ENCODE measurements around the gene PAIP1. TPM values are rescaled to one million over a fixed set of nuclear protein-coding genes. Genes with fewer than 3 reads are reported as not detected.

Gene PAIP1
- polyA plus RNA-seq, 3 donors: 31.4 to 49.2 (median 41.0) TPM

GRCh38 chr5:43592363-43592762 lies 35.5 kb upstream of the PAIP1 start:
- peak in 1 of 3 donors; percentile 10 for DNase-seq
- peaks cover 0 to 2% (median 0%) of the 10 kb centered on the region in 3 donors for H3K27me3 Mint-ChIP-seq (ENCODE audit: low read depth in 3 of 3)

GRCh38 chr5:43590700-43591099 lies 33.8 kb upstream of the PAIP1 start:
- no peak for TF ChIP-seq CTCF (IDR thresholded peaks at IDR 0.05)
- H3K27ac Mint-ChIP-seq: no peak overlapping the region
- H3K9ac ChIP-seq (ENCODE audit: insufficient read depth, low read length, poor library complexity, severe bottlenecking): no peak overlapping the region
- no peaks in the 10 kb centered on the region for H3K36me3 ChIP-seq (replicated peaks in 1 of 2; ENCODE audit: control insufficient read depth in 1 of 2, insufficient read depth in 2 of 2, low read length in 2 of 2)
- H3K4me3 ChIP-seq (replicated peaks in 1 of 3; ENCODE audit: low read depth in 2 of 3, low read length in 3 of 3): no peak overlapping the region
- peaks cover 2 to 9% of the 10 kb centered on the region in 2 donors for H3K36me3 Mint-ChIP-seq
- H3K4me3 Mint-ChIP-seq: no peak overlapping the region
- H3K4me2 ChIP-seq (replicated peaks; ENCODE audit: extremely low read depth, low read length, poor library complexity, severe bottlenecking): no peak overlapping the region
- H3K27me3 ChIP-seq (ENCODE audit: control insufficient read depth in 2 of 2, insufficient read depth in 2 of 2, low read length in 2 of 2): no peaks in the 10 kb centered on the region
- intact Hi-C loops (cut with micrococcal nuclease): no loop called here
- H2AFZ ChIP-seq (ENCODE audit: insufficient read depth, low read depth, low read length, poor library complexity, severe bottlenecking): no peak overlapping the region
- H3K4me1 ChIP-seq (ENCODE audit: control insufficient read depth in 1 of 2, insufficient read depth in 2 of 2, low read length in 2 of 2): peaks cover 13 to 16% of the 10 kb centered on the region in 2 donors
- H3K9me3 ChIP-seq (replicated peaks in 1 of 2; ENCODE audit: control insufficient read depth in 1 of 2, insufficient read depth in 1 of 2, low read length in 2 of 2): no peaks in the 10 kb centered on the region
- H3K79me2 ChIP-seq (ENCODE audit: insufficient read depth, low read length): no peaks in the 10 kb centered on the region
- H4K20me1 ChIP-seq (ENCODE audit: insufficient read depth, low read length): no peaks in the 10 kb centered on the region
- peaks cover 0 to 2% (median 0%) of the 10 kb centered on the region in 3 donors for H3K27me3 Mint-ChIP-seq (ENCODE audit: low read depth in 3 of 3)
- DNase-seq: no peak
- H3K9me3 Mint-ChIP-seq: peaks cover 0 to 3% (median 0%) of the 10 kb centered on the region in 7 donors
- H3K27ac ChIP-seq (ENCODE audit: low read depth in 1 of 2, low read length in 2 of 2): no peak overlapping the region
- peaks cover 18% of the 10 kb centered on the region for H3K4me1 Mint-ChIP-seq

More at GRCh38 chr5:43592363-43592762, 35.5 kb upstream of the PAIP1 start:
- Histone ChIP-seq H3K27ac (ENCODE audit: low read depth in 1 of 2, low read length in 2 of 2) (peak overlapping the region in 1 of 2 donors; percentile 3), H3K4me2 (replicated peaks; ENCODE audit: extremely low read depth, low read length, poor library complexity, severe bottlenecking) (no peak overlapping the region), H3K4me3 (replicated peaks in 1 of 3; ENCODE audit: low read depth in 2 of 3, low read length in 3 of 3) (no peak overlapping the region), H4K20me1 (ENCODE audit: insufficient read depth, low read length) (no peaks in the 10 kb centered on the region), H2AFZ (ENCODE audit: insufficient read depth, low read depth, low read length, poor library complexity, severe bottlenecking) (no peak overlapping the region), H3K4me1 (ENCODE audit: control insufficient read depth in 1 of 2, insufficient read depth in 2 of 2, low read length in 2 of 2) (peaks cover 13 to 16% of the 10 kb centered on the region in 2 donors), H3K27me3 (ENCODE audit: control insufficient read depth in 2 of 2, insufficient read depth in 2 of 2, low read length in 2 of 2) (no peaks in the 10 kb centered on the region), H3K36me3 (replicated peaks in 1 of 2; ENCODE audit: control insufficient read depth in 1 of 2, insufficient read depth in 2 of 2, low read length in 2 of 2) (no peaks in the 10 kb centered on the region), H3K9me3 (replicated peaks in 1 of 2; ENCODE audit: control insufficient read depth in 1 of 2, insufficient read depth in 1 of 2, low read length in 2 of 2) (no peaks in the 10 kb centered on the region), H3K9ac (ENCODE audit: insufficient read depth, low read length, poor library complexity, severe bottlenecking) (no peak overlapping the region), H3K79me2 (ENCODE audit: insufficient read depth, low read length) (no peaks in the 10 kb centered on the region)
- peaks cover 18% of the 10 kb centered on the region for H3K4me1 Mint-ChIP-seq
- no peak overlapping the region for H3K4me3 Mint-ChIP-seq
- peak overlapping the region in 3 of 7 donors; percentile 4 to 67 (median 27) for H3K27ac Mint-ChIP-seq
- H3K36me3 Mint-ChIP-seq: peaks cover 2 to 9% of the 10 kb centered on the region in 2 donors
- H3K9me3 Mint-ChIP-seq: peaks cover 0 to 3% (median 0%) of the 10 kb centered on the region in 7 donors
- no peak for TF ChIP-seq CTCF (IDR thresholded peaks at IDR 0.05)
- intact Hi-C loops (cut with micrococcal nuclease): no loop called here
